PC-3 (cell line): Measurements from ENCODE around the gene VPREB3. TPM values are rescaled to one million over a fixed set of nuclear protein-coding genes. Genes with fewer than 3 reads are reported as not detected.

Source experiments
- ATAC-seq: fragments of 200-7000 bp; cut with Tn5 transposase; 2 replicates; pipeline ENCODE4 v1.9.1; 2020; ENCODE audit warnings: mild to moderate bottlenecking, moderate library complexity
- BruUV-seq: library from RNA; stranded (reverse); fragments of 400-500 nt; replicated peaks from 2 replicates; lab custom pipeline; 2021; lab: Mats Ljungman, UMichigan
- CTCF ChIA-PET: fragments of 300-600 bp; sonication (Branson Sonifier 250); formaldehyde crosslinking; loops from one replicate; lab custom pipeline; 2022; ENCODE audit warnings: antibody characterized with exemption; lab: Charles Lee
- POLR2A ChIA-PET: fragments of 300-600 bp; sonication (Branson Sonifier 250); formaldehyde crosslinking; loops from one replicate; lab custom pipeline; 2022; ENCODE audit warnings: antibody characterized with exemption; ENCODE audit not compliant: unreplicated experiment; lab: Charles Lee
- DNase-seq: peaks from one replicate; pipeline ENCODE4 v3.0.0-alpha.2; 2015
- H2AFZ ChIP-seq: fragments of 300-600 bp; sonication (generic); 2 replicates; pipeline ENCODE4 v1.6.0; 2016; ENCODE audit warnings: antibody characterized with exemption, low read length
- H3F3A ChIP-seq: fragments of 300-600 bp; sonication (generic); one replicate; pipeline ENCODE4 v1.6.0; 2017; ENCODE audit warnings: antibody characterized with exemption, low read length, control low read depth, mild to moderate bottlenecking; ENCODE audit not compliant: unreplicated experiment
- H3K27ac ChIP-seq: fragments of 300-600 bp; sonication (generic); 2 replicates; pipeline ENCODE4 v1.5.1; 2016; ENCODE audit warnings: mild to moderate bottlenecking, low read length
- H3K27me3 ChIP-seq: fragments of 300-600 bp; sonication (generic); 2 replicates; pipeline ENCODE4 v1.6.1; 2016; ENCODE audit warnings: low read length, mixed read lengths
- H3K36me3 ChIP-seq: fragments of 300-600 bp; sonication (generic); 2 replicates; pipeline ENCODE4 v1.6.1; 2016; ENCODE audit warnings: low read depth, mixed run types, low read length, mixed read lengths
- H3K4me1 ChIP-seq: fragments of 300-600 bp; sonication (generic); 2 replicates; pipeline ENCODE4 v1.5.1; 2016; ENCODE audit warnings: low read length; ENCODE audit not compliant: insufficient read depth
- H3K4me2 ChIP-seq: fragments of 300-600 bp; sonication (generic); 2 replicates; pipeline ENCODE4 v1.6.0; 2016; ENCODE audit warnings: low read length
- H3K4me3 ChIP-seq: fragments of 300-600 bp; sonication (generic); 2 replicates; pipeline ENCODE4 v1.5.1; 2016; ENCODE audit warnings: mild to moderate bottlenecking, low read length, mixed read lengths
- H3K79me2 ChIP-seq: fragments of 300-600 bp; sonication (generic); 2 replicates; pipeline ENCODE4 v1.6.1; 2017; ENCODE audit warnings: low read length, mixed read lengths
- H3K9ac ChIP-seq: fragments of 300-600 bp; sonication (generic); 2 replicates; pipeline ENCODE4 v1.6.0; 2016; ENCODE audit warnings: mild to moderate bottlenecking, low read length
- H3K9me2 ChIP-seq: fragments of 300-600 bp; sonication (generic); replicated peaks from 2 replicates; pipeline ENCODE4 v1.6.1; 2016; ENCODE audit warnings: mixed run types, low read length, mixed read lengths
- H3K9me3 ChIP-seq: fragments of 300-600 bp; sonication (generic); 2 replicates; pipeline ENCODE4 v1.6.1; 2016; ENCODE audit warnings: low read length, mixed read lengths
- H4K20me1 ChIP-seq: fragments of 300-600 bp; sonication (generic); 2 replicates; pipeline ENCODE4 v1.6.1; 2016; ENCODE audit warnings: low read length, mixed read lengths
- CTCF ChIP-seq: fragments of 300-600 bp; sonication (generic); conservative IDR thresholded peaks from 2 replicates; pipeline ENCODE4 v1.5.1; 2017; ENCODE audit warnings: antibody characterized with exemption, low read depth, mild to moderate bottlenecking, low read length
- EZH2 ChIP-seq: fragments of 300-600 bp; sonication (generic); IDR thresholded peaks from one replicate; pipeline ENCODE4 v1.6.1; 2017; ENCODE audit warnings: antibody characterized with exemption, mild to moderate bottlenecking, low read length; ENCODE audit not compliant: unreplicated experiment
- EZH2phosphoT487 ChIP-seq: fragments of 300-600 bp; sonication (generic); IDR thresholded peaks from 2 replicates; pipeline ENCODE4 v1.6.1; 2018; ENCODE audit warnings: mild to moderate bottlenecking, antibody characterized with exemption, low read length, borderline replicate concordance
- intact Hi-C: fragments of 100-400 bp; cut with micrococcal nuclease; formaldehyde crosslinking; loops from 2 replicates; pipeline ENCODE4 v1.9.0; 2023
- total RNA-seq: library from RNA; depleted of rRNA; stranded (reverse); fragments of >200 nt; gene quantifications from 2 replicates; pipeline ENCODE4 v1.2.3, GENCODE V29; 2014

Gene VPREB3
- total RNA-seq, 1 experiment from 2014 or later, result 0.77 TPM

GRCh38 chr22:23749841-23750301 is 4.4 kb downstream of the VPREB3 start:
- Histone ChIP-seq H3K79me2 (0 out of 2 replicates have a peak, but pooled peaks cover 4% of the 10 kb centered on the region), H3K9ac (no peak overlapping the region; the same call in 1 of the 2 replicates), H3K9me2 (no peaks in the 10 kb centered on the region), H3F3A (no peaks in the 10 kb centered on the region), H3K36me3 (peaks cover under 1% of the 10 kb centered on the region; the same call in 1 of the 2 replicates), H3K9me3 (no peaks in the 10 kb centered on the region), H4K20me1 (no peaks in the 10 kb centered on the region), H3K4me2 (peak overlapping the region; percentile 97), H3K27me3 (no peaks in the 10 kb centered on the region), H2AFZ (no peak overlapping the region), H3K27ac (no peak overlapping the region), H3K4me3 (peak overlapping the region; percentile 86; the same call in 1 of the 2 replicates), H3K4me1 (peaks cover 8% of the 10 kb centered on the region)
- ATAC-seq (no peak), DNase-seq (no peak)
- TF ChIP-seq EZH2phosphoT487 (no peak), EZH2 (no peak), CTCF (no peak)
- intact Hi-C loops, result no loop called here
- ChIA-PET POLR2A (no interaction called here), CTCF (no interaction called here)
- BruUV-seq, result no TSS peak

GRCh38 chr22:23745791-23746190 is 8.4 kb downstream of the VPREB3 start:
- DNase-seq (no peak), ATAC-seq (no peak)
- Histone ChIP-seq H3K4me3 (no peak overlapping the region), H3K27ac (no peak overlapping the region), H3K36me3 (peaks cover 4% of the 10 kb centered on the region; the same call in 1 of the 2 replicates), H3F3A (no peaks in the 10 kb centered on the region), H3K27me3 (no peaks in the 10 kb centered on the region), H4K20me1 (no peaks in the 10 kb centered on the region), H3K4me2 (no peak overlapping the region), H2AFZ (no peak overlapping the region), H3K4me1 (0 out of 2 replicates have a peak, but pooled peaks cover 3% of the 10 kb centered on the region), H3K9me3 (no peaks in the 10 kb centered on the region), H3K79me2 (0 out of 2 replicates have a peak, but pooled peaks cover 4% of the 10 kb centered on the region), H3K9me2 (no peaks in the 10 kb centered on the region), H3K9ac (no peak overlapping the region)
- intact Hi-C loops, result no loop called here
- ChIA-PET CTCF (no interaction called here), POLR2A (no interaction called here)
- BruUV-seq, result no TSS peak
- no peak for TF ChIP-seq EZH2
- no peak for TF ChIP-seq CTCF

GRCh38 chr22:23744485-23744884 is 9.7 kb downstream of the VPREB3 start:
- no peaks in the 10 kb centered on the region for H3K9me3 ChIP-seq
- no peak overlapping the region for H3K27ac ChIP-seq
- intact Hi-C loops, result no loop called here
- DNase-seq (no peak), ATAC-seq (no peak)
- no peaks in the 10 kb centered on the region for H3K79me2 ChIP-seq
- H3K27me3 ChIP-seq, result no peaks in the 10 kb centered on the region
- no peaks in the 10 kb centered on the region for H3K4me1 ChIP-seq
- no peaks in the 10 kb centered on the region for H4K20me1 ChIP-seq
- TF ChIP-seq CTCF, result no peak
- no TSS peak for BruUV-seq
- H2AFZ ChIP-seq, result no peak overlapping the region
- peaks cover 4% of the 10 kb centered on the region; the same call in 1 of the 2 replicates for H3K36me3 ChIP-seq
- H3K9ac ChIP-seq, result no peak overlapping the region
- CTCF ChIA-PET, result no interaction called here
- H3K4me3 ChIP-seq, result no peak overlapping the region
- no peaks in the 10 kb centered on the region for H3F3A ChIP-seq
- POLR2A ChIA-PET, result no interaction called here
- H3K9me2 ChIP-seq, result no peaks in the 10 kb centered on the region
- H3K4me2 ChIP-seq, result no peak overlapping the region
